HCT116 (cell line): ENCODE measurements around the gene ZDHHC1.

Experiments used
- CTCF ChIP-seq, 3 experiments: fragments of 200-600 bp in 1 of 3; sonication (generic) in 1 of 3; IDR thresholded peaks in 2 of 3; conservative IDR thresholded peaks in 1 of 3; 2 replicates each; pipeline ENCODE4 v1.5.1; 2012 to 2017; ENCODE audit warnings: low read depth in 2 of 3, low read length in 2 of 3, antibody characterized with exemption in 1 of 3, borderline replicate concordance in 1 of 3, control low read depth in 1 of 3, mild to moderate bottlenecking in 1 of 3, mixed read lengths in 1 of 3, mixed run types in 1 of 3, moderate library complexity in 1 of 3; ENCODE audit not compliant: insufficient read depth in 1 of 3
- ELF1 ChIP-seq: IDR thresholded peaks from 2 replicates; pipeline ENCODE4 v1.6.1; 2012; ENCODE audit warnings: low read depth, borderline replicate concordance
- EZH2 ChIP-seq: fragments of 200-600 bp; sonication (generic); IDR thresholded peaks from 2 replicates; pipeline ENCODE4 v1.6.1; 2017; ENCODE audit warnings: antibody characterized with exemption, mixed run types
- MAX ChIP-seq: IDR thresholded peaks from 2 replicates; pipeline ENCODE4 v1.6.1; 2012
- POLR2A ChIP-seq: IDR thresholded peaks from 2 replicates; pipeline ENCODE4 v1.7.0; 2011; ENCODE audit warnings: borderline replicate concordance; ENCODE audit not compliant: insufficient read depth, insufficient read length; ENCODE audit errors: extremely low read depth
- POLR2AphosphoS5 ChIP-seq: IDR thresholded peaks from 2 replicates; pipeline ENCODE4 v1.6.1; 2011; ENCODE audit warnings: mild to moderate bottlenecking, low read depth, low read length, moderate library complexity
- TCF7L2 ChIP-seq: IDR thresholded peaks from 2 replicates; pipeline ENCODE4 v1.7.0; 2011; ENCODE audit warnings: borderline replicate concordance, inconsistent platforms; ENCODE audit not compliant: insufficient read depth, insufficient read length; ENCODE audit errors: extremely low read depth
- ZBTB33 ChIP-seq: IDR thresholded peaks from 2 replicates; pipeline ENCODE4 v1.6.1; 2011; ENCODE audit warnings: mild to moderate bottlenecking, low read length, moderate library complexity; ENCODE audit not compliant: insufficient replicate concordance; ENCODE audit errors: extremely low read depth

GRCh38 chr16:67425061-67425460 is 8.8 kb upstream of the ZDHHC1 start:
- TF ChIP-seq POLR2A = no peak
- no peak for TF ChIP-seq CTCF (IDR thresholded peaks at IDR 0.05 in 2 of 3, conservative IDR thresholded peaks at IDR 0.05 in 1 of 3; ENCODE audit: borderline replicate concordance in 1 of 3, insufficient read depth in 1 of 3, low read depth in 2 of 3, low read length in 2 of 3)
- no peak for TF ChIP-seq ELF1
- TF ChIP-seq MAX = no peak
- no peak for TF ChIP-seq EZH2
- no peak for TF ChIP-seq ZBTB33
- TF ChIP-seq POLR2AphosphoS5 = no peak
- TF ChIP-seq TCF7L2 = no peak
